ENCODE data around the gene ZNF70. TPM values are rescaled to one million over a fixed set of nuclear protein-coding genes. Genes with fewer than 3 reads are reported as not detected.
A peak's percentile ranks its signal among the peaks of the same experiment; 100 is the strongest.

The ZNF70 gene
- total RNA-seq, 1 experiment from 2014 or later, result 2.9 TPM

GRCh38 chr22:23750367-23750713 lies 572 bp downstream of the ZNF70 start:
- H3K27me3 ChIP-seq (ENCODE audit: insufficient read depth, low read depth), result no peaks in the 10 kb centered on the region
- peaks cover 20% of the 10 kb centered on the region; the same call in 1 of the 2 replicates for H3F3A ChIP-seq (ENCODE audit: insufficient read depth, low read depth)
- H3K4me2 ChIP-seq, result peak overlapping the region; percentile 92
- no peak for DNase-seq
- H3K4me1 ChIP-seq (replicated peaks; ENCODE audit: insufficient read depth), result peaks cover 13% of the 10 kb centered on the region
- no peaks in the 10 kb centered on the region for H3K9me2 ChIP-seq (ENCODE audit: insufficient read depth)
- 0 out of 2 replicates have a peak overlapping the region, but pooled peaks have one; percentile 24 for H3K27ac ChIP-seq
- 0 out of 2 replicates have a peak, but pooled peaks cover 4% of the 10 kb centered on the region for H3K79me2 ChIP-seq (ENCODE audit: low read depth)
- no peaks in the 10 kb centered on the region for H3K36me3 ChIP-seq (ENCODE audit: low read depth)
- ChIA-PET CTCF (interaction anchor here (0.6 kb wide), 1 partner anchor 37 kb away, joined by 4 read pairs; no protein-coding TSS in a partner anchor), POLR2A (ENCODE audit: unreplicated experiment) (interaction anchor here (0.6 to 0.7 kb wide), 3 partner anchors 22 to 107 kb away, joined by 3 to 8 read pairs (median 4); partner anchors contain the start of genes MMP11 and SLC2A11)
- peak overlapping the region; percentile 97 for H3K4me3 ChIP-seq
- peak overlapping the region; percentile 99 for H2AFZ ChIP-seq
- TSS peak; percentile 55 for BruUV-seq (replicated peaks)
- TF ChIP-seq CTCF (conservative IDR thresholded peaks at IDR 0.05) (no peak), EZH2 (IDR thresholded peaks at IDR 0.05; ENCODE audit: low read depth) (no peak)
- intact Hi-C loops (cut with micrococcal nuclease; ENCODE audit: unreplicated experiment), result no loop called here
- no peaks in the 10 kb centered on the region for H4K20me1 ChIP-seq (ENCODE audit: insufficient read depth)
- no peaks in the 10 kb centered on the region for H3K9me3 ChIP-seq (ENCODE audit: insufficient read depth, low read depth)

- intact Hi-C loops (cut with micrococcal nuclease; ENCODE audit: unreplicated experiment), result no loop called here
- Histone ChIP-seq H3F3A (ENCODE audit: insufficient read depth, low read depth) (peaks cover 20% of the 10 kb centered on the region; the same call in 1 of the 2 replicates), H3K4me1 (replicated peaks; ENCODE audit: insufficient read depth) (peaks cover 13% of the 10 kb centered on the region), H3K4me2 (peak overlapping the region; percentile 92), H3K27ac (no peak overlapping the region), H3K36me3 (ENCODE audit: low read depth) (no peaks in the 10 kb centered on the region; the same call in 1 of the 2 replicates), H3K79me2 (ENCODE audit: low read depth) (0 out of 2 replicates have a peak, but pooled peaks cover 4% of the 10 kb centered on the region), H3K4me3 (peak overlapping the region; percentile 97), H2AFZ (no peak overlapping the region), H4K20me1 (ENCODE audit: insufficient read depth) (no peaks in the 10 kb centered on the region), H3K27me3 (ENCODE audit: insufficient read depth, low read depth) (no peaks in the 10 kb centered on the region), H3K9me3 (ENCODE audit: insufficient read depth, low read depth) (no peaks in the 10 kb centered on the region), H3K9me2 (ENCODE audit: insufficient read depth) (no peaks in the 10 kb centered on the region)
- ChIA-PET POLR2A (ENCODE audit: unreplicated experiment) (interaction anchor here (0.7 kb wide), 1 partner anchor 100 kb away, joined by 4 read pairs; no protein-coding TSS in a partner anchor), CTCF (no interaction called here)
- TF ChIP-seq EZH2 (IDR thresholded peaks at IDR 0.05; ENCODE audit: low read depth) (no peak), CTCF (conservative IDR thresholded peaks at IDR 0.05) (no peak)
- no TSS peak for BruUV-seq (replicated peaks)
- no peak for DNase-seq
Observed at GRCh38 chr22:23749841-23750301, 1.0 kb downstream of the ZNF70 start.

- Histone ChIP-seq H3K27me3 (ENCODE audit: insufficient read depth, low read depth) (no peaks in the 10 kb centered on the region), H3F3A (ENCODE audit: insufficient read depth, low read depth) (peaks cover 15% of the 10 kb centered on the region; the same call in 1 of the 2 replicates), H4K20me1 (ENCODE audit: insufficient read depth) (no peaks in the 10 kb centered on the region), H3K9me3 (ENCODE audit: insufficient read depth, low read depth) (no peaks in the 10 kb centered on the region), H3K4me1 (replicated peaks; ENCODE audit: insufficient read depth) (peaks cover 17% of the 10 kb centered on the region), H3K79me2 (ENCODE audit: low read depth) (0 out of 2 replicates have a peak, but pooled peaks cover 4% of the 10 kb centered on the region), H3K4me3 (no peak overlapping the region), H3K27ac (no peak overlapping the region), H2AFZ (no peak overlapping the region), H3K9me2 (ENCODE audit: insufficient read depth) (no peaks in the 10 kb centered on the region), H3K36me3 (ENCODE audit: low read depth) (peaks cover 4% of the 10 kb centered on the region; the same call in 1 of the 2 replicates), H3K4me2 (no peak overlapping the region)
- BruUV-seq (replicated peaks), result no TSS peak
- CTCF ChIA-PET, result no interaction called here
- DNase-seq, result no peak
- intact Hi-C loops (cut with micrococcal nuclease; ENCODE audit: unreplicated experiment), result no loop called here
- POLR2A ChIA-PET (ENCODE audit: unreplicated experiment), result no interaction called here
- TF ChIP-seq CTCF (conservative IDR thresholded peaks at IDR 0.05) (no peak), EZH2 (IDR thresholded peaks at IDR 0.05; ENCODE audit: low read depth) (no peak)
Observed at GRCh38 chr22:23745791-23746190, 5.1 kb downstream of the ZNF70 start.

Data from PC-9 (cell line).